HUES6 (cell line): Measurements from ENCODE around the gene PCDH9.

ENCODE experiments used
- H3K27ac ChIP-seq: 2 replicates; pipeline ENCODE4 v1.7.0; 2013; ENCODE audit warnings: low read depth, mild to moderate bottlenecking, low read length, inconsistent platforms
- H3K27me3 ChIP-seq: 2 replicates; pipeline ENCODE4 v1.6.1; 2013; ENCODE audit warnings: low read length; ENCODE audit not compliant: control insufficient read depth, insufficient read depth
- H3K36me3 ChIP-seq: 2 replicates; pipeline ENCODE4 v1.6.1; 2013; ENCODE audit warnings: low read length; ENCODE audit not compliant: control insufficient read depth, insufficient read depth
- H3K4me1 ChIP-seq: 2 replicates; pipeline ENCODE4 v1.6.1; 2013; ENCODE audit warnings: low read length; ENCODE audit not compliant: control insufficient read depth, insufficient read depth
- H3K4me3 ChIP-seq: 2 replicates; pipeline ENCODE4 v1.5.1; 2013; ENCODE audit warnings: low read depth, low read length
- H3K9ac ChIP-seq: one replicate; pipeline ENCODE4 v1.6.1; 2013; ENCODE audit warnings: mild to moderate bottlenecking, low read length
- H3K9me3 ChIP-seq: 2 replicates; pipeline ENCODE4 v1.6.1; 2013; ENCODE audit warnings: low read depth, low read length; ENCODE audit not compliant: control insufficient read depth, insufficient read depth

The PCDH9 gene

DNA sequence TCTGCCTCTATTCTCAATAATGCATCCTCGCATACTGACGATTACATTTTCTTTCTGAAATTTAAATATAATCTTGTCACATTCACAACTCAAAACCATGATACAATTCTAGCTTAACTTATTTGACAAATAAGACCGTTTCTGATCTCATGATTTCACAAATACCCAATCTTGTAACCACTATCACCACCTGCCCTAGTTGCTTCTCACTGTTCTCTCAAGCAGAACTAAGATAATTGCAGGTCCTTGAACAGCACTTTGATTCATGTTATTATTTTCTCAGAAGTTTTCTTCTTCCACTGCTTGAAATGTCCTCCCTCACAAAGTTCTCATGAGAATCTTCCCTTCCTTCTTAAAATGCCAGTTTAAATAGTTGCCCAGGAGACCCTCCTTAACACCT lies 211.4 kb downstream of the PCDH9 start:
- Histone ChIP-seq H3K36me3 (no peaks in the 10 kb centered on the region), H3K9ac (no peak overlapping the region), H3K27ac (no peak overlapping the region), H3K4me3 (no peak overlapping the region), H3K9me3 (no peaks in the 10 kb centered on the region), H3K4me1 (peaks cover 15% of the 10 kb centered on the region), H3K27me3 (no peaks in the 10 kb centered on the region)

DNA sequence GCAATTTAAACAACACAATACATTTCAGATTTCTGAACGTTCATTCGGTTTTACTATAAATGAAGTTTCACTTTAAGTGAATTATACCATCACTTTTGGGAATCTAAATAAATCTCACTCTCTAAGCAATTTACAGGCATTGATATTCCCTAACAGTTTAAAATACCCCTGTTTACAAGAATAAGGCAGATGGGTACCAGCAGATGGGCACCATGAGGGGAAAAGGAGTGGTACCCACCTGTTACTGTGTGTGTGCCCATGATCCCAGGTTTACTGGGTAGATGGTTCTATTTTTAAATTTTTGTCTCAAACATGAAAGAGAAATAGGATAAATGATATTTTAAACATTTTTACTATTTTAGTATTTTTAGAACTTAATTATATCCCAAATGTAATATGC lies 212.9 kb downstream of the PCDH9 start:
- Histone ChIP-seq H3K9me3 (no peaks in the 10 kb centered on the region), H3K4me1 (no peaks in the 10 kb centered on the region), H3K27me3 (no peaks in the 10 kb centered on the region), H3K9ac (no peak overlapping the region), H3K36me3 (no peaks in the 10 kb centered on the region), H3K27ac (no peak overlapping the region), H3K4me3 (no peak overlapping the region)

DNA sequence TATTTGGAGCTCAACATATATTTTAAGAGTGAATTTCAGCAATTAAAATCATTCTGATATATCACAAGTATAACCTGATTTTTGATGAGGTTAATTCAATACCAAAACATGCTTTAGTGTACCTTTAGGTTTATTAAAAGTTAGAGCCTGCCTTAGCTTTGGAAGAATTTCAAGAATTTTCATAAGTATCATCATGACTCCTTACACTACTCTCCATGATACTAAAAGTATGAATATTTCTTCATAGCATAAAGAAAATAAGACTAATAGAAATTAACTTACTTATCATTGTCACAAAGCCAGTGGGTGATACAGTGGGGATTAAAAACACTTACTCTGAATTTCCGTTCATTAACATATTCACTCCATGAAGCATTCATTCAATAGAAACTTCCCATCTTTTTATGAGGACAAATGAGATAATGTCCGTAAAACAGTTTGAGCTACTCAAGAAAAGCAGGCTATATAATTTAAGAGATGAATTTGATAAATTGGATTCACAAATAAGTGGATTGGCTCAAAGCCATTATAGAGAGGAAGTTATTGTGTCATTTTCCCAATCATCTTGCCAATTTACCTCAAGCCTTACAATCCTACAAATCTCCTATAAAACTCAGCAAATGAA lies 214.0 kb downstream of the PCDH9 start:
- H3K27me3 ChIP-seq = no peaks in the 10 kb centered on the region
- H3K36me3 ChIP-seq = no peaks in the 10 kb centered on the region
- H3K9ac ChIP-seq = no peak overlapping the region
- no peaks in the 10 kb centered on the region for H3K9me3 ChIP-seq
- no peaks in the 10 kb centered on the region for H3K4me1 ChIP-seq
- no peak overlapping the region for H3K27ac ChIP-seq
- H3K4me3 ChIP-seq = no peak overlapping the region

DNA sequence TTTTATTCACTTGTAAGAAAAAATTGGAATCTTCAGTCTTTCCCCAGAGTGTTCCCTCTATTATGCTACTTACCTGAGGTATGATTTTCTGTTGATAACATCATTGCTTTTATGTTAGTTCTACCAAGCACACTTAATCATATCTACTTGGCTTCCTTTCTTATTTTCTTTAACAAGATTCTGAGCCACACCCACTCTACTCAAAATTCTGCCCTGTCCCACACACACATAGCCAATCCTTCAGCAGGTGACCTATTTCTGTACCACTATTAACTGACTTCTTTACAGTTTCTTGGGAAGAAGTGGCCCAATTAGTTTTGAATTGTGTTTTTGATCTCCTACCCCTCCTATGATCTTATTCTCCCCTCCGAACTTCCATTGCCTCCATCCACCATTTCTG lies 215.7 kb downstream of the PCDH9 start:
- H3K9ac ChIP-seq = no peak overlapping the region
- H3K9me3 ChIP-seq = no peaks in the 10 kb centered on the region
- no peaks in the 10 kb centered on the region for H3K27me3 ChIP-seq
- no peak overlapping the region for H3K27ac ChIP-seq
- peaks cover 3% of the 10 kb centered on the region; the same call in 1 of the 2 replicates for H3K4me1 ChIP-seq
- no peaks in the 10 kb centered on the region for H3K36me3 ChIP-seq
- no peak overlapping the region for H3K4me3 ChIP-seq

DNA sequence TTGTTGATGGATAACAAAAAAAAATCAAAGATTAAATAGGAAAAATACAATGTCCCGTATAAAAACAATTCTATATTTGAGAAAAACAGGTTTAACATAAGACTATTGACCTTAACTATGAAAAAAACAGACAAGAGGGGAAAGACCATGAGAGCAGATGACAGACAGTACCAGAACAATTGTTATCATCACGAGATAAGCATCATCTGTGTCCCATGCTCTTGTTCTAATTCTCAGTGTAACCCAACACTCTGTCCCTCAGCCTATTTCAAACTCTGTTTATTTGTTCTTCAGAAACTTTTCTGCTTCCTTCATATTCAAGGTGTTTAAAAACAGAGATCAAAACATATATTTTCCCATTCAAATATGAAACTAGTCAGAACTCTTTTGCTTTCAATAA lies 216.4 kb downstream of the PCDH9 start:
- H3K9ac ChIP-seq = no peak overlapping the region

DNA sequence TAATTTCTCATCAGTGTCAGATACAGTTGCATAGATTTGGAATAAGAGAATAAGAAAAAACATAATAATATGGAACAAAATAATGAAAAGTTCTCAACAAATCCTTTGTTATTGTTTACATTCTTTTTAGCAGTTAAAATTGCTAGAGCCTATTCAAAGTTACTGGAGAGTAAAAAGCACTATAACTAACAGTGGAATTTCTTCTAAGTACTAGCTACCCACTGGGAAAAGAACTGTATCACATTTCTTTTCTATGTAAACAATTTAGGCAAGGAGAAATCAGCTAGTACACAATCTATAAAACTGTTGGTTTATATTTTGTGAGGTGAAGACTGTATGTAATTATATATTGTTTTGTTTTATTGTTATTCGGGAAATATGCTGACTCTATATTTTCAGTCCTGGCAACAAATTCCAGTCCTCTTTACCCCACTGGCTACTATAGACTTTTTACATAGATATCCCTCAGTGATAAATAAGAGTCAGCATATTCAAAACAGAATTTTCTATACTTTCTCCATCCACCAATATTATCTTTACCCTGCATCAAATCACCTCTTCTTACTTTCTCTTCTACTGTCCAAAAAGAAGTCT lies 222.0 kb downstream of the PCDH9 start:
- Histone ChIP-seq H3K4me3 (no peak overlapping the region), H3K9me3 (no peaks in the 10 kb centered on the region), H3K4me1 (peaks cover 3% of the 10 kb centered on the region; the same call in 1 of the 2 replicates), H3K27me3 (no peaks in the 10 kb centered on the region), H3K36me3 (no peaks in the 10 kb centered on the region), H3K27ac (no peak overlapping the region), H3K9ac (no peak overlapping the region)

More for the DNA sequence above, 216.4 kb downstream of the PCDH9 start:
- Histone ChIP-seq H3K27ac (no peak overlapping the region), H3K9me3 (no peaks in the 10 kb centered on the region), H3K27me3 (no peaks in the 10 kb centered on the region), H3K4me1 (peaks cover 3% of the 10 kb centered on the region; the same call in 1 of the 2 replicates), H3K36me3 (no peaks in the 10 kb centered on the region), H3K4me3 (no peak overlapping the region)

DNA sequence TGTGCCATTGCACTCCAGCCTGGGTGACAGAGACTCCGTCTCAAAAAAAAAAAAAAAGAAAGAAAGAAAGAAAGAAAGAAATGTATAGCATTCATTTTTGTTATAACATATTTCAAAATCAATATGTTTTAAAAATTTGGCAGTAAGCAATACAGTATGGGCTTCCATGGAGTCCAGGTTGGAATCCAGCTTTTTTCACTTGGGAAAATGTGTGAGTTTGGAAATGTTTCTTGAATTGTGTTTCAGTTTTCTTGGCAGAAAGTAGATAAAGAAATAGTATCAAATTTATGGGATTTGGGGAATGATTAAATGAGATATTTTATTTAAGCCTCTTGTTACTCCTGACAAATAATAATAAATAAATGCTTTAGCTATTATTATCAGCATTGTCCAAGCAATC lies 225.6 kb downstream of the PCDH9 start:
- Histone ChIP-seq H3K27ac (no peak overlapping the region), H3K9ac (no peak overlapping the region), H3K27me3 (no peaks in the 10 kb centered on the region), H3K4me1 (no peaks in the 10 kb centered on the region), H3K36me3 (no peaks in the 10 kb centered on the region), H3K9me3 (no peaks in the 10 kb centered on the region), H3K4me3 (no peak overlapping the region)

DNA sequence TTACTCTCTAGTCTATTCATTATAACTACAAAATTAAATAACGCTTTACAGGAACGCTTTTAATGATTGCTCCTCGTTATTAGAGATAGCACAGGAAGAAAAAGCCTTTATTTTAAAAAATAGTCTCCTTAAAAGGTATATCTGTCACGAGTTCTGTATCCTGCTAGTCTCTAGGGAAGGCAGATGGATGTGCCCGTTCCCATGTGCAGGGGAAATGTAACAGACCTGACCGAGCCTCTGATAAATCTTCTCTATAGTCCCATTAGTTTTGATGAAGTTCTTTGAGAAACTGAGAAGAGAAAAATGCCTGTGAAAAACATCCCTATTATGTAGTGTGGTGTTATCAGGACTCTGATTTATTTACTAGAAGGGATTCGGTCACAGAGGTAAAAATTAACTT lies 226.4 kb downstream of the PCDH9 start:
- Histone ChIP-seq H3K4me1 (no peaks in the 10 kb centered on the region), H3K9me3 (no peaks in the 10 kb centered on the region), H3K4me3 (no peak overlapping the region), H3K9ac (no peak overlapping the region), H3K27ac (no peak overlapping the region), H3K27me3 (no peaks in the 10 kb centered on the region), H3K36me3 (no peaks in the 10 kb centered on the region)

DNA sequence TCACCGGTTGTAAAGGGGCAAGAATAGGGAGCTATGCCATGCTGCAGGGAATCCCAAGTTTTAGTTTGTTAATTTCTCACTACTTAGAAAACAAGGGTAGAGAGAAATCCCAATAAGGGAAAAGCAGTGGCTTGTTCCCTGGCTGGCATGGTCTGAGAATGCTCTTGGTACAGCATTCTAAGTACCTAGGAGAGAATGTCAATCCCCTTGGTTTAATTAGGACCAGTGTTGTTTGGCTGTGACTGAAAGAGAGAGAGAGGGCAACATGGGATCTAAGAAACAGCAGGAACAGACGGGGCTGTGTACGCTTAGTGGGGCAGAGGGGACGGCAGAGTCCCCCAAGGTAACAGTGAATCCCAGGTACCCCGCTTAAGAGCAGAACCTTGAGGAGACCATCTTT lies 228.8 kb downstream of the PCDH9 start:
- Histone ChIP-seq H3K4me3 (no peak overlapping the region), H3K9me3 (no peaks in the 10 kb centered on the region), H3K36me3 (no peaks in the 10 kb centered on the region), H3K9ac (no peak overlapping the region), H3K4me1 (no peaks in the 10 kb centered on the region), H3K27ac (no peak overlapping the region), H3K27me3 (no peaks in the 10 kb centered on the region)

DNA sequence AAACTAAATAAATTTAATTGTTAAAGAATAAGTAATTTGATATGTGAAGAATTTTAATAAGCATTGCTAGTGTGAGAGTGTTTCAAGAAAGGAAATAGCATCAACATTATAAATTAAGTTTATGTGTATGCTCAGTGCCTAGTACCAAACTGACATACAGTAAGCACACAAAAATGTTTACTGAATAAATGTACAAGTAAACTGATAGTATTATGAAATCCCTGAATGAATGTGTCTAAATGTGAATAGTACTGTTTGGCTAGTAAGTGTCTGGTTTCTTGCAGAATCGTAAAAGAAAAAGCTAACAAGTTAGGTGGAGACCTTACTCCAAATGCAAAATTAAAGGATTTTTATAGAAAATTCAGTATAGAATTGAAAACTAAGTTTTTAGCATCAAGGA lies 233.6 kb downstream of the PCDH9 start:
- H3K4me1 ChIP-seq = peaks cover 7% of the 10 kb centered on the region
- no peaks in the 10 kb centered on the region for H3K27me3 ChIP-seq
- no peak overlapping the region for H3K27ac ChIP-seq
- H3K9ac ChIP-seq = no peak overlapping the region
- H3K9me3 ChIP-seq = no peaks in the 10 kb centered on the region
- no peaks in the 10 kb centered on the region for H3K36me3 ChIP-seq
- no peak overlapping the region for H3K4me3 ChIP-seq

DNA sequence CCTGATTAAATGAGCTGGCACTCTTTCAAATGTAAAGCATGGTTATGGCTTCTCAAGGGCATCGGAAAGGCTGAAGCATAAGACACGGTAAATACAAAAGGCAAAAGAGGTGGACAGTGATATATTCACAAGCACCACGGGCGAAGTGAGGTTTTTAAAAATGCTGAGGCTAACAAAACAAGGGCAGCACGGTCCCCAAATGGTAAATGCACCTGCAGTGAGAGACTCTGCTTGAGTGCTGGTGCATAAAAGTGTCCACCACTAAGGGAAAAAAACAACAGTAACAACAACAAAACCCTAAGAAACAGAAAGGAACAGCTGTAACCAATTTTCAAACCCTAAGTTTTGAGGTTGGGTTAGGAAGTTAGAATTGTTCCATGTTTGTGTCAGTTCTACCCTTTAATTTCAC lies 234.9 kb downstream of the PCDH9 start:
- H3K4me1 ChIP-seq = peaks cover 7% of the 10 kb centered on the region
- no peaks in the 10 kb centered on the region for H3K36me3 ChIP-seq
- no peak overlapping the region for H3K9ac ChIP-seq
- H3K27me3 ChIP-seq = no peaks in the 10 kb centered on the region
- no peaks in the 10 kb centered on the region for H3K9me3 ChIP-seq
- H3K27ac ChIP-seq = no peak overlapping the region
- no peak overlapping the region for H3K4me3 ChIP-seq
